Esophagus squamous epithelium (tissue), 5 donors: ENCODE data around the gene MRGPRF. TPM values are rescaled to one million over a fixed set of nuclear protein-coding genes. Genes with fewer than 3 reads are reported as not detected.

Source experiments
- DNase-seq: peaks from one replicate; lab custom pipeline; 2025; lab: John Stamatoyannopoulos, UW
- H3K27ac ChIP-seq, 4 donors: fragments of 200-600 bp; sonication (generic); one replicate each; pipeline ENCODE4 v1.5.1; 2016 to 2019; ENCODE audit warnings: mild to moderate bottlenecking in 1 of 4
- H3K27me3 ChIP-seq, 4 donors: fragments of 200-600 bp; sonication (generic); 1 replicate in 3 of 4; 2 replicates in 1 of 4; pipeline versions ENCODE4 v1.5.1 to v1.6.0; 2017 to 2021; ENCODE audit warnings: antibody characterized with exemption in 1 of 4
- H3K36me3 ChIP-seq, 3 donors: fragments of 200-600 bp; sonication (generic); one replicate each; pipeline ENCODE4 v1.5.1; 2016 to 2019
- H3K4me1 ChIP-seq, 3 donors: fragments of 200-600 bp; sonication (generic); one replicate each; pipeline ENCODE4 v1.5.1; 2017 to 2019
- H3K4me3 ChIP-seq, 4 donors: fragments of 200-600 bp; sonication (generic); 1 replicate in 3 of 4; 2 replicates in 1 of 4; pipeline ENCODE4 v1.5.1; 2016 to 2019; ENCODE audit warnings: mild to moderate bottlenecking in 2 of 4, moderate library complexity in 1 of 4
- H3K9me3 ChIP-seq, 3 donors: fragments of 200-600 bp; sonication (generic); one replicate each; pipeline ENCODE4 v1.5.1; 2016 to 2019
- CTCF ChIP-seq, 6 experiments: fragments of 450-650 bp in 4 of 6; fragments of 200-600 bp in 2 of 6; sonication (generic) in 2 of 6; IDR thresholded peaks; one replicate each; pipeline ENCODE4 v1.5.1; 2016 to 2019; ENCODE audit warnings: antibody characterized with exemption in 6 of 6, mild to moderate bottlenecking in 4 of 6, moderate library complexity in 4 of 6
- POLR2A ChIP-seq, 4 donors: fragments of 450-650 bp; IDR thresholded peaks; one replicate each; pipeline ENCODE4 v1.6.1; 2017; ENCODE audit warnings: antibody characterized with exemption in 4 of 4, mild to moderate bottlenecking in 4 of 4, moderate library complexity in 3 of 4
- WGBS, 2 donors: methylation state at CpG; one replicate each; pipeline ENCODE4 v1.1.5; 2018; 5-methylcytosine and 5-hydroxymethylcytosine counted together
- intact Hi-C: fragments of 100-400 bp; cut with DNase I; formaldehyde crosslinking; loops from one replicate; pipeline ENCODE4 v1.15.0; 2022
- total RNA-seq, 4 donors: library from RNA; depleted of rRNA; stranded (reverse); fragments of >200 nt; gene quantifications; one replicate each; pipeline ENCODE4 v1.1.0, GENCODE V29; 2016
- donor health status: DM: yes; HTN: yes; CAD: no.

The MRGPRF gene
- total RNA-seq, 4 donors from 2014 or later: 1.3 to 14.3 (median 6.1) TPM

- Histone ChIP-seq H3K9me3 (no peaks in the 10 kb centered on the region), H3K4me3 (no peak overlapping the region), H3K27me3 (no peaks in the 10 kb centered on the region), H3K27ac (peak overlapping the region; percentile 60 to 93 (median 88)), H3K36me3 (peaks cover 0 to 28% (median 3%) of the 10 kb centered on the region in 3 donors), H3K4me1 (peaks cover 5 to 98% (median 68%) of the 10 kb centered on the region in 3 donors)
- no peak for DNase-seq
- intact Hi-C loops: no loop called here
- 62 to 100% methylated on average over 1 to 2 of the region's 13 CpGs for WGBS, 2 donors
- TF ChIP-seq CTCF (IDR thresholded peaks at IDR 0.05): no peak
- TF ChIP-seq POLR2A (IDR thresholded peaks at IDR 0.05): no peak
These were observed 10.3 kb downstream of the MRGPRF start for GRCh38 chr11:69002570-69003231.

GRCh38 chr11:69002110-69002569 is 10.9 kb downstream of the MRGPRF start:
- 40 to 49% methylated on average over 1 to 4 of the region's 6 CpGs for WGBS, 2 donors
- no peak overlapping the region for H3K4me3 ChIP-seq
- intact Hi-C loops: no loop called here
- TF ChIP-seq POLR2A (IDR thresholded peaks at IDR 0.05) (no peak), CTCF (IDR thresholded peaks at IDR 0.05) (no peak)
- H3K27ac ChIP-seq: peak overlapping the region; percentile 60 to 93 (median 88)
- DNase-seq: no peak
- H3K4me1 ChIP-seq: peaks cover 5 to 94% (median 65%) of the 10 kb centered on the region in 3 donors
- H3K36me3 ChIP-seq: peaks cover 0 to 28% (median 3%) of the 10 kb centered on the region in 3 donors
- H3K27me3 ChIP-seq: no peaks in the 10 kb centered on the region
- H3K9me3 ChIP-seq: no peaks in the 10 kb centered on the region

- peaks cover 0 to 28% (median 3%) of the 10 kb centered on the region in 3 donors for H3K36me3 ChIP-seq
- TF ChIP-seq CTCF (IDR thresholded peaks at IDR 0.05) (no peak), POLR2A (IDR thresholded peaks at IDR 0.05) (no peak)
- 56 to 68% methylated on average over 9 to 10 of the region's 23 CpGs for WGBS, 2 donors
These were observed 11.6 kb downstream of the MRGPRF start for GRCh38 chr11:69001243-69002081.

GRCh38 chr11:69000831-69001242 is 12.2 kb downstream of the MRGPRF start:
- Histone ChIP-seq H3K27ac (peak overlapping the region; percentile 65 to 93 (median 88)), H3K4me3 (peak overlapping the region in 1 of 4 donors; percentile 2), H3K27me3 (no peaks in the 10 kb centered on the region), H3K36me3 (peaks cover 0 to 24% (median 3%) of the 10 kb centered on the region in 3 donors), H3K4me1 (peaks cover 5 to 82% (median 58%) of the 10 kb centered on the region in 3 donors), H3K9me3 (no peaks in the 10 kb centered on the region)
- WGBS, 2 donors: 15 to 20% methylated on average over 4 to 8 of the region's 8 CpGs
- intact Hi-C loops: no loop called here
- DNase-seq: no peak
- TF ChIP-seq POLR2A (IDR thresholded peaks at IDR 0.05): no peak
- TF ChIP-seq CTCF (IDR thresholded peaks at IDR 0.05): peak in 4 of 6 experiments; percentile 50 to 75 (median 57)

More at GRCh38 chr11:69001243-69002081, 11.6 kb downstream of the MRGPRF start:
- intact Hi-C loops: no loop called here
- H3K27ac ChIP-seq: peak overlapping the region; percentile 60 to 93 (median 88)
- peaks cover 5 to 87% (median 62%) of the 10 kb centered on the region in 3 donors for H3K4me1 ChIP-seq
- DNase-seq: no peak
- no peaks in the 10 kb centered on the region for H3K9me3 ChIP-seq
- H3K4me3 ChIP-seq: peak overlapping the region in 1 of 4 donors; percentile 2
- H3K27me3 ChIP-seq: no peaks in the 10 kb centered on the region
